Activated CD8-positive, alpha-beta memory T cell treated with anti-CD3 and anti-CD28 coated beads, Interleukin-2, amount 10 ng/mL, durations not matched to agents 7 days and 5 days (primary cell): ENCODE data around the gene PDE4D. TPM values are rescaled to one million over a fixed set of nuclear protein-coding genes. Genes with fewer than 3 reads are reported as not detected.
A peak's percentile ranks its signal among the peaks of the same experiment; 100 is the strongest.

ENCODE experiments used
- ATAC-seq: fragments of 150-1000 bp; cut with Tn5 transposase; one replicate; pipeline ENCODE4 v1.10.0; 2021; ENCODE audit warnings: moderate library complexity
- CTCF ChIA-PET: fragments of 350-600 bp; sonication (Branson Sonifier 250); formaldehyde crosslinking; loops from one replicate; lab custom pipeline; 2021; ENCODE audit warnings: antibody characterized with exemption; lab: Charles Lee
- DNase-seq: peaks from one replicate; pipeline ENCODE4 v3.0.0-alpha.2; 2020
- H3K27ac Mint-ChIP-seq: one replicate; pipeline ENCODE4 v1.8.0; 2021; ENCODE audit warnings: mild to moderate bottlenecking, mixed read lengths
- H3K27me3 Mint-ChIP-seq: one replicate; pipeline ENCODE4 v1.8.0; 2021; ENCODE audit warnings: mixed read lengths
- H3K36me3 Mint-ChIP-seq: one replicate; pipeline ENCODE4 v1.8.0; 2021; ENCODE audit warnings: mild to moderate bottlenecking, mixed read lengths
- H3K4me1 Mint-ChIP-seq: one replicate; pipeline ENCODE4 v1.8.0; 2021; ENCODE audit warnings: mixed read lengths
- H3K4me3 Mint-ChIP-seq: one replicate; pipeline ENCODE4 v1.8.0; 2021; ENCODE audit warnings: mild to moderate bottlenecking, moderate library complexity, mixed read lengths
- H3K9me3 Mint-ChIP-seq: one replicate; pipeline ENCODE4 v1.8.0; 2022; ENCODE audit warnings: low read depth, mixed read lengths
- total RNA-seq, 2 experiments: library from RNA; stranded (reverse); gene quantifications; one replicate each; pipeline ENCODE4 v1.2.3, GENCODE V29; 2021

PDE4D gene
- total RNA-seq, 2 experiments from 2014 or later = 59.3 to 66.2 TPM

GRCh38 chr5:59254055-59254687 is 639.4 kb downstream of the PDE4D start:
- CTCF ChIA-PET = no interaction called here
- DNase-seq (no peak), ATAC-seq (no peak)
- no peaks in the 10 kb centered on the region for H3K4me1 Mint-ChIP-seq
- no peak overlapping the region for H3K27ac Mint-ChIP-seq
- H3K4me3 Mint-ChIP-seq = no peak overlapping the region
- H3K36me3 Mint-ChIP-seq = no peaks in the 10 kb centered on the region
- no peaks in the 10 kb centered on the region for H3K9me3 Mint-ChIP-seq
- H3K27me3 Mint-ChIP-seq = peaks cover 45% of the 10 kb centered on the region

- no peak overlapping the region for H3K27ac Mint-ChIP-seq
- H3K36me3 Mint-ChIP-seq = no peaks in the 10 kb centered on the region
- CTCF ChIA-PET = no interaction called here
- H3K4me1 Mint-ChIP-seq = no peaks in the 10 kb centered on the region
- H3K27me3 Mint-ChIP-seq = peaks cover 46% of the 10 kb centered on the region
- no peak for DNase-seq
- no peaks in the 10 kb centered on the region for H3K9me3 Mint-ChIP-seq
- no peak overlapping the region for H3K4me3 Mint-ChIP-seq
- no peak for ATAC-seq
These were observed 639.9 kb downstream of the PDE4D start for GRCh38 chr5:59253625-59254024.

- CTCF ChIA-PET = no interaction called here
- Mint-ChIP-seq H3K27ac (no peak overlapping the region), H3K27me3 (peaks cover 46% of the 10 kb centered on the region), H3K4me3 (no peak overlapping the region), H3K9me3 (no peaks in the 10 kb centered on the region), H3K36me3 (no peaks in the 10 kb centered on the region), H3K4me1 (no peaks in the 10 kb centered on the region)
- ATAC-seq (no peak), DNase-seq (no peak)
These were observed 641.9 kb downstream of the PDE4D start for GRCh38 chr5:59251627-59252026.

- Mint-ChIP-seq H3K27ac (no peak overlapping the region), H3K36me3 (no peaks in the 10 kb centered on the region), H3K4me3 (no peak overlapping the region), H3K4me1 (no peaks in the 10 kb centered on the region), H3K27me3 (peaks cover 33% of the 10 kb centered on the region), H3K9me3 (no peaks in the 10 kb centered on the region)
- CTCF ChIA-PET = interaction anchor here (0.7 to 1.6 kb wide), 2 partner anchors 12 to 61 kb away, joined by 3 read pairs; no protein-coding TSS in a partner anchor
- DNase-seq (no peak), ATAC-seq (no peak)
These were observed 643.8 kb downstream of the PDE4D start for GRCh38 chr5:59249726-59250125.

GRCh38 chr5:59249160-59249559 is 644.4 kb downstream of the PDE4D start:
- ATAC-seq (no peak), DNase-seq (no peak)
- Mint-ChIP-seq H3K4me3 (no peak overlapping the region), H3K4me1 (no peaks in the 10 kb centered on the region), H3K36me3 (no peaks in the 10 kb centered on the region), H3K27ac (no peak overlapping the region), H3K9me3 (no peaks in the 10 kb centered on the region), H3K27me3 (peaks cover 29% of the 10 kb centered on the region)
- CTCF ChIA-PET = interaction anchor here (1.6 kb wide), 1 partner anchor 61 kb away, joined by 3 read pairs; no protein-coding TSS in a partner anchor

- Mint-ChIP-seq H3K4me1 (no peaks in the 10 kb centered on the region), H3K4me3 (no peak overlapping the region), H3K36me3 (no peaks in the 10 kb centered on the region), H3K27ac (no peak overlapping the region), H3K27me3 (peaks cover 24% of the 10 kb centered on the region), H3K9me3 (no peaks in the 10 kb centered on the region)
- ATAC-seq (no peak), DNase-seq (no peak)
- CTCF ChIA-PET = no interaction called here
These were observed 646.6 kb downstream of the PDE4D start for GRCh38 chr5:59246882-59247281.

GRCh38 chr5:59246145-59246869 is 647.2 kb downstream of the PDE4D start:
- CTCF ChIA-PET = no interaction called here
- H3K4me1 Mint-ChIP-seq = no peaks in the 10 kb centered on the region
- H3K27me3 Mint-ChIP-seq = peaks cover 24% of the 10 kb centered on the region
- ATAC-seq = no peak
- H3K36me3 Mint-ChIP-seq = no peaks in the 10 kb centered on the region
- H3K27ac Mint-ChIP-seq = no peak overlapping the region
- H3K4me3 Mint-ChIP-seq = no peak overlapping the region
- no peak for DNase-seq
- H3K9me3 Mint-ChIP-seq = no peaks in the 10 kb centered on the region

- DNase-seq = no peak
- Mint-ChIP-seq H3K36me3 (no peaks in the 10 kb centered on the region), H3K27me3 (peaks cover 26% of the 10 kb centered on the region), H3K4me1 (no peaks in the 10 kb centered on the region), H3K9me3 (no peaks in the 10 kb centered on the region), H3K27ac (no peak overlapping the region), H3K4me3 (no peak overlapping the region)
- no peak for ATAC-seq
- CTCF ChIA-PET = no interaction called here
These were observed 648.3 kb downstream of the PDE4D start for GRCh38 chr5:59245198-59245597.

- no peak for DNase-seq
- peaks cover 7% of the 10 kb centered on the region for H3K4me1 Mint-ChIP-seq
- H3K27ac Mint-ChIP-seq = no peak overlapping the region
- no peak overlapping the region for H3K4me3 Mint-ChIP-seq
- H3K36me3 Mint-ChIP-seq = no peaks in the 10 kb centered on the region
- peaks cover 47% of the 10 kb centered on the region for H3K27me3 Mint-ChIP-seq
- CTCF ChIA-PET = interaction anchor here (1.3 kb wide), 1 partner anchor 18 kb away, joined by 3 read pairs; no protein-coding TSS in a partner anchor
- no peaks in the 10 kb centered on the region for H3K9me3 Mint-ChIP-seq
- no peak for ATAC-seq
These were observed 652.0 kb downstream of the PDE4D start for GRCh38 chr5:59241552-59241951.

- peaks cover 7% of the 10 kb centered on the region for H3K4me1 Mint-ChIP-seq
- no peak overlapping the region for H3K27ac Mint-ChIP-seq
- ATAC-seq (no peak), DNase-seq (no peak)
- H3K9me3 Mint-ChIP-seq = no peaks in the 10 kb centered on the region
- H3K27me3 Mint-ChIP-seq = peaks cover 52% of the 10 kb centered on the region
- H3K4me3 Mint-ChIP-seq = no peak overlapping the region
- H3K36me3 Mint-ChIP-seq = no peaks in the 10 kb centered on the region
- CTCF ChIA-PET = interaction anchor here (1.3 kb wide), 1 partner anchor 18 kb away, joined by 3 read pairs; no protein-coding TSS in a partner anchor
These were observed 652.4 kb downstream of the PDE4D start for GRCh38 chr5:59241119-59241518.

GRCh38 chr5:59238126-59238902 is 655.2 kb downstream of the PDE4D start:
- no peak overlapping the region for H3K27ac Mint-ChIP-seq
- H3K9me3 Mint-ChIP-seq = no peaks in the 10 kb centered on the region
- H3K36me3 Mint-ChIP-seq = no peaks in the 10 kb centered on the region
- DNase-seq = no peak
- H3K27me3 Mint-ChIP-seq = peaks cover 71% of the 10 kb centered on the region
- H3K4me1 Mint-ChIP-seq = peaks cover 7% of the 10 kb centered on the region
- CTCF ChIA-PET = no interaction called here
- peak; percentile 53 for ATAC-seq
- H3K4me3 Mint-ChIP-seq = no peak overlapping the region

- peaks cover 74% of the 10 kb centered on the region for H3K27me3 Mint-ChIP-seq
- peaks cover 7% of the 10 kb centered on the region for H3K4me1 Mint-ChIP-seq
- H3K36me3 Mint-ChIP-seq = no peaks in the 10 kb centered on the region
- no peak overlapping the region for H3K4me3 Mint-ChIP-seq
- CTCF ChIA-PET = no interaction called here
- ATAC-seq (no peak), DNase-seq (no peak)
- no peaks in the 10 kb centered on the region for H3K9me3 Mint-ChIP-seq
- H3K27ac Mint-ChIP-seq = no peak overlapping the region
These were observed 656.5 kb downstream of the PDE4D start for GRCh38 chr5:59236986-59237385.

- Mint-ChIP-seq H3K9me3 (no peaks in the 10 kb centered on the region), H3K4me1 (peaks cover 7% of the 10 kb centered on the region), H3K4me3 (no peak overlapping the region), H3K27me3 (peaks cover 77% of the 10 kb centered on the region), H3K36me3 (no peaks in the 10 kb centered on the region), H3K27ac (no peak overlapping the region)
- no peak for ATAC-seq
- no peak for DNase-seq
- CTCF ChIA-PET = no interaction called here
These were observed 657.1 kb downstream of the PDE4D start for GRCh38 chr5:59236448-59236847.
